GM19455 (cell line): ENCODE results near the gene KLHL8.
"Not testable (repeated sequence)": the region's sequence is repeated elsewhere in the genome, so short reads cannot be mapped to it uniquely, and the experiment has no call there.

Experiments used
- ATAC-seq: cut with Tn5 transposase; IDR thresholded peaks from one replicate; pipeline ENCODE4 v1.9.1; 2021; ENCODE audit not compliant: unreplicated experiment

The KLHL8 gene

DNA sequence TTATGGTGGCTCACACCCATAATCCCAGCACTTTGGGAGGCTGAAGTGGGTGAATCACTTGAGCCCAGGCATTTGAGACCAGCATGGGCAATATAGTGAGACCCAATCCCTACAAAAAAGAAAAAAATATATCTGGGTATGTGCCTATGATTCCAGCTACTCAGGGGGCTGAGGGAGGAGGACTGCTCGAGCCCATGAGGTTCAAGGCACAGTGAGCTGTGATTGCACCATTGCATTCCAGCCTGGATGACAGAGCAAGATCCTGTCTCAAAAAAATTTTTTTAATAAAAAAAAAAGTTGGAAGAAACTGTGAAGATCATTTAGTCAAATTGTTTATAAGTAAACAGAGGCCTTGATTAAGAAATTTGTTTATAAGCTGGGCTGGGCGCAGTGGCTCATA lies 39.7 kb downstream of the KLHL8 start:
- no peak for ATAC-seq

DNA sequence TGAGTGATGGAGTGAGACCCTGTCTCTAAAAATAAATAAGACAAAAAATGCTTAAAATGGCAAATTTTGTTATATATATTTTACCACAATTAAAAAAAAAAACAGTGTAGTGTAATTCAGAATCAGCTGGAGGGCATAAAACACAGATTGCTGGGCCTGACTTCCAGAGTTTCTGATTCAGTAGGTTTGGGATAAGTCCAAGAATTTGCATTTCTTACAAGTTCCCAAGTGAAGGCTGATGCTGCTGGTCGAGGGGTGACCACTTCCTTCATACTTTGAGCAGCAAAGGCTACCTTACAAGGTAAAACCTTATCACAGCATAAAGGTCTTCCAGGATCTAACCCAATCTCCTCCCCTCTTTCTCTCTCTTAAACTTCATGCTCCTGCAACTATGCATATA lies 40.7 kb downstream of the KLHL8 start:
- ATAC-seq = no peak

DNA sequence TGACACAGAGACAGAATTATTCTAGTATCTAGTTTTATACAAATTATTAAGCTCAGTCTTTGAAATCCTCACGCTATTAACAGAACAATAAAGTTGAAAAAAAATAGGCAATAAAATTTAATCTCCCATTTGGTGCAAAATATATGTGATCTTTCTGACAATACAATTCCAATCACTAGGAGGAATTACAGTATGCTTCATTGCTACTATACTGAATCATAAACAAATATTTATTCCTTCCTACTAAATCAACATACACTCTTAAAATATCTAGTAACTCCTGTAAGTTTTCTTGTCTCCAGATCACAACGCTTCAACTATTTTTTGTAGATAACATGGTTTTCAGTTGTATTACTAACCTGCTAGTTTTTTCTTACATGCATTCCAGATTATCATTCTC lies 45.7 kb downstream of the KLHL8 start:
- ATAC-seq = no peak

DNA sequence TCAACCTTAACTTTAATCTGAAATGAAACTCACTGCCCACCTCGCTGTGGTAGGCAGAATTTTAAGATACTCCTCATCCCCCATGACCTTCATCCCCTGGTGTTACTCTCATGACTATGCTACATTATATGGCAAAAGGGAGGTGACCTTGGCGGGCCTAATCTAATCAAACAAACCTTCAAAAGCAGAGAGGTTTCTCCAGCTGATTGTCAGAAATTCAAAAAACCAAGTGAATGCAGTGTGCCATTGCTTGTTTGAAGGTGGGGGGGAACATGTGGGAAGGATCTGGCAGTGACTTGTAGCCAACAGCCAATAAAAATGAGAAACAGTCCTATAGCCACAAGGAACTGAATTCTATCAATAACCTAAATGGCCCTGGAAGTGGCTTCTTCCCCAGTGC lies 48.5 kb downstream of the KLHL8 start:
- no peak for ATAC-seq

DNA sequence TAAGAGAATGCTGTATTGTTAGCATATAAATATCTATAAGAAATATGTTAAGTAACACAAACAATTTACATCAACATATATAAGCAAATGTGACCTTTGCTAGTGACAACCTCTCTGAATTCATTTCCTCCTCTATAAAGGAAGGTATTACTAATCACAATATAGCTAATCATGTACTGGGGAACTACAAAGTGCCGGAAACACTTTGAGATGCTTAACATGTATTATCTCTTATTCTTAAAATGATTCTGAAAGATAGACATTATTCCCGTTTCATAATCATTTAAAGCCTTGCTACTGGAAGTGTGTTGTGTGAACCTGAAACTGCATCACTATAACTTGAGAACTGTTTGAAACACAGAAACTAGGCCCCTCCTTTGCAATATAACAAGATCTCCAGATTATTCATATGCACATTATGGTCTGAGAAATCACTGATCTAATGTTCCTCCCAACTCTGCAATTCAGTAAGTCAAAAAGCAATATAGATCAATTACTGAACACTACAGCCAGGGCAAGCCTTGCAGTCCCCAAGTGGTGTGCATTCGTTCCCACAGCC lies 54.0 kb downstream of the KLHL8 start:
- ATAC-seq = no peak

DNA sequence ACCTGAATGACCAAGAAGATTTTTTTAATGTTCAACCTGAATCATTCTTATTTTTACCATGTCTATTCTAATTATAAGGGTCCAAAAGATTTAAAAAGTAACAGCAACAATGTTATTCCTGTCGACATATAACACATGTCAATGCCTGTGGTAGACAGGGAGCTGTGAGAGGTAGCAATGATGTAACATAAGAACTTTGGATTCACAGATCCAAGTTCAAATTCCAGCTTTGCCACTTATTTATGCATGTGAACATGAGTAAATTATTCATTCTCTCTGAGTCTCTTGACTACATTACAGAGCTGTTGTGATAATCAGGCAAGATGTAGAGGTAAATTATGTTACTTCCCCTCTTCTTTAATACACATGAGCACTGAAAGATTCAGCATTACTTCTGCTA lies 54.5 kb downstream of the KLHL8 start:
- no peak for ATAC-seq

DNA sequence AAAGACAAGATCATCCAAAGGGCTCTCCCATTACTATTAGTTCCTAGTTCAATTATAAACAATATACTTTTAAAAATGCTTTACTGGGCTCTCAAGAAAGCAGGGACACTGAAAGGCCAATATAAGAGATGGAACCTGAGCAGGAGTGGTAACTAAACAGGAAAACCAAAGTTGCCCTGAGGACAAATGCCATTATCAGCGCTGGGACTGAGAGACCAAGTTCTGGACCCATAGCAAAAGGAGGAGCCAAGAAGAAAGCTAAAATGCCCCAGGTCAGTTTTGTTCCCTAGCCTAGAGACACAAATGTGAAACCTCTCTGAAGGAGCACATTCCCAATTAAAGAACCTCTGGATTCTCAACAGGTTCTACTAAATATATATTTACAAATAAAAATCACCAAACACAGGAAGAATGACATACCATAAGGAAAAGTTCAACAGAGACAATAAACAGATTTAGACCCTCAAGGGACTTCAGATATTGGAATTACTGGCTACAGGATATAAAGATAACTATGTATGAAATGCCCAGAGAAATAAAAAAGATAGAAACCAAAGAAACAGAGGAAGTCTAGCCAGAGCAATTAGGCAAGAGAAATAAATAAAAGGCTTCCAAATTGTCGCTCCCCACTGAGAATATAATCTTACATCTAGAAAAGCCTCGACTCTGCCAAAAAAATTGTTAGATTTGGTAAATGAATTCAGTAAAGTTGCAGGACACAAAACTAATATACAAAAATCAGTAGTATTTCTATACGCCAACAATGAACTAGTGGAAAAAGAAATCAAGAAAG lies 67.1 kb downstream of the KLHL8 start:
- no peak for ATAC-seq

DNA sequence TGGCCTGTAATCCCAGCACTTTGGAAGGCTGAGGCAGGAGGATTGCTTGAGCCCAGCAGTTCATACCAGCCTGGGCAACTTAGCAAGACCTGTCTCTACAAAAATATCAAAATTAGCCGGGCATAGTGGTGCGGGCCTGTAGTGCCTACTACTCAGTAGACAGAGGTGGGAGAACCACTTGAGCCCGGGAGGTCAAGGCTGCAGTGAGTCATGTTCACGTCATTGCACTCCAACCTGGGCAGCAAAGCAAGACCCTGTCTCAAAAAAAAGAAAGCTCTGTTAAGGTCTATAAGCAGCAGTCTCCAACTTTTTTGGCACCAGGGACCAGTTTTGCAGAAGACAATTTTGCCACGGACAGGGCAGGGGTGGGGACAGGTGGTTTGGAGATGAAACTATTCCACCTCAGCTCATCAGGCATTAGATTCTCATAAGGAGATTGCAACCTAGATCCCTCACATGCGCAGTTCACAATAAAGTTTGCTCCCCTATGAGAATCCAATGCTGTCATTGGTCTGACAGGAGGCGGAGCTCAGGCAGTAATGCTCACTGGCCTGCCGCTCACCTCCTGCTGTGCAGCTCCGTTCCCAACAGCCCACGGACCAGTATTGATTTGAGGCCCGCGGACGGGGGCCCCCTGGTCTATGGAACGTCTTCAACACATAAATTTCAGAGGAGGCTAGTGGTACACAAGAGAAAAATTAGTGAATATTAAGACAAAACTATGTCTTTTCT lies 67.9 kb downstream of the KLHL8 start:
- no peak for ATAC-seq

DNA sequence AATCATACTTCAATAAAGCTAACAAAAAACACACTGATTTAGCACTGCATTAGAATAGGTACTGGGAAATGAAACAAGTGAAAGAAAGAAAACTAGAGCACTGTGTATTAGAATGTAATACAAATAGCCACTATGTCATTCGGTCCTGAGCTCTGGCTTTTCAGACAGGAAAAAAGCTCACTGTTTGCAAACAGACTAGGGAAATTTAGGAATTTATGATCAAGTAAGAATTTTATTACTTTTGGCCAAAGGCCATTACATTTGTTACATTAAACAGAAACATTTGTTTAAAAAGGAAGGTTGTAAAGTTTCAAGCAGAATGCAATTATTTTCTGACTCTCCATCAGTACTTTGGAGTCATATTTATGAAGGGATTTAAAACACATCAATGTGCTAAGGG lies 68.7 kb downstream of the KLHL8 start:
- ATAC-seq = no peak

DNA sequence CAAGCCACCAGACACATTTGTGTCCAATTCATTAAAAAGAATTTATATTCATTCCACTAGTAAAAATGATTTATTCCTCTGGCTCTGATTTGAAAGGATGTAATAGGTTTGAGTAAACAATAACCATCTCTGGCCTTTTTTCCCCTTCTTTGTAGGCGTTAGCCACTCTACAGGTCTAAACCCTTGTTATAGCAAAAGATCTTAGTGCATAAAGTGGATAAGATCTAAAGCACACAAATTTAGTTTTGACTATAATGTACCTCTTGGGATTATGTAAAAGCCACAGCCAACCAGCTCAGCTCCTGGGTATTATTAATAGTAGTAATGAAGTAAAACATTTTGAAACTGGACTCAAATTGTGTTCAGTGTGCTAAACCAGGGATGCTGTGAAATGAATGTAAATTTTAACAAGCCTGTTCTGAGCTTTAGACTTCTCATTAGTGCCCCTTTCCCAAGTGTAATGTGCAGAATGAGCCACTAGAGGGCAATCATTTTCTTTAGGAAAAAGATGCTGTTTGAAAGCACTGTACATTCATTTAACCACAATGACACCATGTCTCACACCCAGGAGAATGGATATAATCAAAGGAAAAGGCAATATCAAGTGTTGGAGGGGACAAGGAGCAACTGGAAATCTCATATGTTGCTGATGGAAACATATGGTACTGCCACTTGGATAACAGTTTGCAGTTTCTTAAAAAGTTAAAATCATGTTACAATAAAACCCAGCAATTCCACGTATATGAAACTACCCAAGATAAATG lies 69.7 kb downstream of the KLHL8 start:
- peak; percentile 50 for ATAC-seq

DNA sequence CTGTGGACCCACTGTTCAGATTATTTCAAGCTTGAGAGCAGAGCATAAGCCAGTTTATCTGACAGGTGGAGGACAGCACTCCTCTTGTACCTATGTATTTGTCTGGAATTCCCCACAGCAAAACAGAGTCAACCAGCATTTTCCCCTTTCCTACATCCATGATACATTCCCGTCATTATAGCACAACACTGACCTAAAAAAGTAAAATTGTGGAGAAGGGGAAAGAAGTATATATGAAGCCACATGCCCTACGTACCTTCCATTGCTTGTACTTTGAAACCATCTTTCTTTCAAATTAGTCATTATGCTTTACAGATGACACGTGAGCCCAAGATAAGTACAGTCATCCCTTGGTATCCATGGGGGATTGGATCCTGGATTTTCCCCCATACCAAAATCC lies 73.3 kb downstream of the KLHL8 start:
- ATAC-seq = no peak

DNA sequence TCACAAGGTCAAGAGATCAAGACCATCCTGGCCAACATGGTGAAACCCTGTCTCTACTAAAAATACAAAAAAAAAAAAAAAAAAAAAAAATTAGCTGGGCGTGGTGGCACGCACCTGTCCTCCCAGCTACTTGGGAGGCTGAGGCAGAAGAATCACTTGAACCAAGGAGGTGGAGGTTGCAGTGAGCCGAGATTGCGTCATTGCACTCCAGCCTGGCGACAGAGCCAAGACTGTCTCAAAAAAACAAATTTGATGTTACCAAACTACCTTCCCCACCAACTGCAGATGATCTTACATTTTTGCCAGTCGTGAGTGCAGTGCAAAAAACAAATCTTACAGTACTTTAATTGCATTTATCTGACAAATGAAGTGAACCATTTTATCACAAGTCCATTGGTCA lies 74.5 kb downstream of the KLHL8 start:
- ATAC-seq = not testable (repeated sequence)

DNA sequence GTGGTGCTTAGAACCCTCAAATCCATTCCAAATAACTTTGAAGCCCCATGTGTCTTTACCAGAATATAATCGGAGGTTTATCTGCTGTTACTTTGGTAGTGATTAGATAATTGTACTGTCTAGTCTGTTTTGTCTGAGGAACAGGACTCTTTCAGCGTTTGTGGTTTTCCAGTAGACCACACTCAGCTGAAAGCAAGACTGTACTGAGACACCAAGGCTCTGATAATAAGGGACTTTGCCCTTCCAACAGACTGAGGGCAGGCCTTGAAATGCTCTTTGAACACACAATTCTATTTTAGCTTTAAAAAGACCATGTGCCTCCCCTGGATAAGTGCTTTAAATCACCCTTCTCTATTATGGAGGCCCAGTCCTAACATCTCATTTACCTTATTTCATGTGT lies 76.1 kb downstream of the KLHL8 start:
- ATAC-seq = no peak

DNA sequence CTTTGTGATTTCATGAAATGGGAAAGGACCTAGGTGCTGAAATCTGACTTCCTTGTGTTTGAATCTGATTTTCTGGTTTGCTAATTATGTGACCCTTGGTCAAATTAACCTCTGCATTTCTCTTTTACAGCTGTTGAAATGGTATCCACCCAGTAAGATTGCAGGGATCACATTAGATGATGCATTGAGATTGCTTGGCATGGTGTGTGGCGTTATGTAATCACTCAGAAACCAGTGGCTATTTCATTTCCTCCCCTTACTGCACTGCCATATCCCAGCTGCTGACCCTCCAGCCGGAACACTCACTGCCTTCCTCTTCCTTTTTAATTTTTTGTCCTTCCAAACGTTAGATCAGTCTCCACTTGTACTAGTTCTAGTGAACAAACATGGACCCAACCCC lies 79.0 kb downstream of the KLHL8 start:
- ATAC-seq = no peak

DNA sequence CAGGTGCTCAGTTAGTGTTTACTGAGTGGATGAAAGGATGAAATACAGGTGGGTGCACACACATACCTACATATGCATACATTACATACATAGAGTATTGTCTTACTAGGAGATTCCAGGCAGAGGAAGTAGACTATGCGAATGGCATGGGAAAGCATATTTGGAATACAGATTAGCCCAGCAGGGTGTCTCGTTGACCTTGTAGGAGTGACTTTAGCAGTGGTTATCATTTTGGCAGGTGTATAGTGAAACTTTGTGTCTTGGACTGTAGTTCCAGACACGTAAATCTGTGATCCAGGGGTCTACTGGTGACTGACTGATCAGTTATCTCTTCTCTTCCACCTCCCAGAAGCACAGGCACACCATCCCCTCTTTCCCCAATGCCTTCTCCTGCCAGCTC lies 86.3 kb downstream of the KLHL8 start:
- no peak for ATAC-seq

DNA sequence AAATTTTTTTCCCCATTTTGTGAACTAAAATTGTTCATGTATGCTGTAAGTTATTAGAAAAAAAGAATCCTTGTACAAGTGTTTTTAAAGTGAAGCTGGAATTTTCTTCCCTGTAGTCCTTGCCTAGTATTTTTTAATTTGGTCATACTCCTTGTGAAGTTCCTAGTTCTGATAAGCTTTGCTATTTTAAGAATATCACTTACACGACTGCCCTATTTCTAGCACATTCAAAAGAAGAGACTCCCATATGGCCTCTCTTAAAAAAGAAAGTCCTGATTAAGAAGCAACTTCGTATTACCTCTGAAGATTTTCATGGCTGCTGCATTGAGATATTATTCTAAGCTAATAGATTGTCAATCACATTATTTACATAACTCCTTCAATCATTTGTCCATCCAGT lies 87.2 kb downstream of the KLHL8 start:
- ATAC-seq = no peak

DNA sequence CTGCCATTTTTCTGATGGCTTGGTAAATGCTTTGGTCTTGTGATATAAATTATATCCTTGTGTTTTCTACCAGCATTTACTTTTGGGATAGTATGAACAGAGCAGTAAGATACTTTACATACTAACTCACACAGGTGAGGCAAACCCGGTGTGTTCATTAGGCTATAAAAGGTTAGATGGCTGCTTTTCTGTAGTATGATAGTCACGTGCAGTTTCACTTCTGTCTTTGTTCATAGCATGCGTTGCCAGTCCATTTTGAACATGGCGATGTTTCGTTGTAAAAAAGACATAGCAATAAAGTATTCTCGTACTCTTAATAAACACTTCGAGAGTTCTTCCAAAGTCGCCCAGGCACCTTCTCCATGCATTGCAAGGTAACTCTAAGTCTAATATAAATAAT lies 88.4 kb downstream of the KLHL8 start:
- no peak for ATAC-seq

DNA sequence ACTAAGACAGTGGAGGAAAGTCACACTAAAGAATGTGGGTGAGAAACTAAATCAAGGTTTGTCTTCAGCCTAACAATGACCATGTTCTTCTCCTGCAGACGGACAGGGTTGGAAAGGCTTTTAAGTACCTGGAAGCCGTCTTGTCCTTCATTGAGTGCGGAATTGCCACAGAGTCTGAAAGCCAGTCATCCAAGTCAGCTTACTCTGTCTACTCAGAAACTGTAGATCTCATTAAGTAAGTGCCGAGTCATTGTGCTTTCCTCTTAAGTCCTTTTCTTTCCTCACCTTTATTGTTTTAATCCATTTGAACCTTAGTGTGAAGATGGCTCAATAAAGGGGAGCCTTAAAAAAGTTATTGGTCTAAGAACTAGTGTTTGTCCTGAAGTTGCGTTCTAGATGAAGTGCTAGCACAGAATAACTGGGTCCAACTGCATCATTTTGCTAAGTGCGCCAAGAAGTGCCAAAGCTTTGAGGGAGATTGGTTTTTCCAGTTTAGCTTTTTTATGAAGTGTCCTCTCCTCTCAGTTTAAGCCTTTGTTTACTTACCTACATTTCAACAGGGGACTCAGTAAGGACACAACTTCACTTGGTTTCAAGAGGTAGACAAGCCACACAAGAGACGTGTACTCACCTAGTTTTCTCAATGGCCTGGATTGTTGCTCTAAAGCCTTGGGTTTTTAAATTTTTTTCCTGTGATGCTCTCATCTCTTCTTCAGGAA lies 89.3 kb downstream of the KLHL8 start:
- ATAC-seq = no peak

DNA sequence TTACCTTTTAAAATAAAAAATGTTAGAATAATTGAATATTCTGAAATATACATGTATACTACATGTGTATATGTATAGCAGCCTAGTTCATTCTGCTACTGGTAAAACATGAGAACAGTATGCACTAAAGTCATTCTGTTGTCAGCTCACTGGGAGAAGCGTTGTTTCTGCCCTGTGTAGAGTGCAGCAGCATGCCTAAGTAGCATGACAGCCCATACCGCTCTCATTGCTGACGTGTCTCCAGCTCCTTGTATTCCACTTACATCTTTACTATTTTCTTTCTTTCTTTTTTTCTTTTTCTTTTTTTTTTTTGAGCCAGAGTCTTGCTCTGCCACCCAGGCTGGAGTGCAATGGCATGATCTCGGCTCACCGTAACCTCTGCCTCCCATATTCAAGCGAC lies 90.7 kb downstream of the KLHL8 start:
- ATAC-seq = no peak

DNA sequence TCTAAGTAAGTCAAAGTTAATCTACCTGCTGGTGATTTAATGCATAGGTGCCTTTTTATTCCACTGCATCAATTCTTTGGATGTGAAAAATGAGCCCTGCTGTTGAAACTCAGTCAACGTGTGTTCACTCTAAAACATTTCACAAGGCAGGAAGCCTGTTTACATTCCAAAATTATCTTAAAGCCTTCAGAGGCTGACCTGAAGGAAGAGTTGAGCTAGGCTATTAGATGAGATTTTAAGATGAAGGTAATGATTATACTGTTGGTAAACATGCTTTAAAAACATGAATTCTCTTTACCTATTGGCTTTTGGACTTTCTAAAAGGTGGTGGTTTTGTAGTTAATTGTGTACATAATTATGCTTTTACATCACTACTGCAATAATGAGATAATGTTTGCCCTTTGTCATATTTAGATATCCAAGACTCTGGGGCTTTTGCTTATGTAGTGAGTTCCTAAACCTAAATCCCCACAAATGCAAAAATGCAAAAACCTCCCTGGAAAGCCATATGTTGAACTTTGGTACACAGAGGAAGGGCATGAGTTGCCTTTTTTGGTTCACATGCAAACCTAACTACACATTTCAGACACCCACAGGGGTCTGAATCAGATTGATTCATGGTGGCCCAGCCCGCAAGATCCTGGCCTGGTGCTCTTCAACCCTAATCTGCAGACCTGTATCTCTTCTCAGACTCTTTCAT lies 92.3 kb downstream of the KLHL8 start:
- no peak for ATAC-seq
